DMS53 treated with DMSO at 0.1 percent for 48 hours (cell line): ENCODE results near the gene SH3RF2.

Source experiments
- DNase-seq: peaks from one replicate; lab custom pipeline; 2025; ENCODE audit not compliant: unreplicated experiment; lab: John Stamatoyannopoulos, UW

The SH3RF2 gene

GRCh38 chr5:146041180-146041789 lies 104.9 kb downstream of the SH3RF2 start:
- DNase-seq: peak; percentile 10

GRCh38 chr5:146042628-146043279 lies 106.4 kb downstream of the SH3RF2 start:
- no peak for DNase-seq

- peak; percentile 3 for DNase-seq
Observed at GRCh38 chr5:146043722-146044121, 107.3 kb downstream of the SH3RF2 start.

DNA sequence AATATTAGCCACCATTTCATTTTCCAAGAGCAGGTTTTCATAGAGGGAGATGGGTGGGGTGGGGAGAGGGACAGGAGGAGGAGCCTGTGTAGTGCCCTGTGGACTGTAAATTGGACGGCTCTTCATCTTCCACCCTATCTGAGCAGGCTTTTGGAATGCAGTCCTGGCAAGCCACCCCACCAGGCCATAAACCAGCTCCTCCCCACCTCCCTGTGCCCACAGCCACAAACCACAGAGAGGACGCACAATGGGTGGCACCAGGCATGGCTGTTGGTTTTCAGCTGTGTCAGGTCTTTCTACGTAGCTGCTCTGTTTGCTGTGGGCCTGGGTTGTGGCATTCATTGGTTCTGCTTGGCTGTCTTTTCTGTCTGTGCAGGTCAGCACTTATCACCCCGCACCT lies 111.0 kb downstream of the SH3RF2 start:
- no peak for DNase-seq

DNA sequence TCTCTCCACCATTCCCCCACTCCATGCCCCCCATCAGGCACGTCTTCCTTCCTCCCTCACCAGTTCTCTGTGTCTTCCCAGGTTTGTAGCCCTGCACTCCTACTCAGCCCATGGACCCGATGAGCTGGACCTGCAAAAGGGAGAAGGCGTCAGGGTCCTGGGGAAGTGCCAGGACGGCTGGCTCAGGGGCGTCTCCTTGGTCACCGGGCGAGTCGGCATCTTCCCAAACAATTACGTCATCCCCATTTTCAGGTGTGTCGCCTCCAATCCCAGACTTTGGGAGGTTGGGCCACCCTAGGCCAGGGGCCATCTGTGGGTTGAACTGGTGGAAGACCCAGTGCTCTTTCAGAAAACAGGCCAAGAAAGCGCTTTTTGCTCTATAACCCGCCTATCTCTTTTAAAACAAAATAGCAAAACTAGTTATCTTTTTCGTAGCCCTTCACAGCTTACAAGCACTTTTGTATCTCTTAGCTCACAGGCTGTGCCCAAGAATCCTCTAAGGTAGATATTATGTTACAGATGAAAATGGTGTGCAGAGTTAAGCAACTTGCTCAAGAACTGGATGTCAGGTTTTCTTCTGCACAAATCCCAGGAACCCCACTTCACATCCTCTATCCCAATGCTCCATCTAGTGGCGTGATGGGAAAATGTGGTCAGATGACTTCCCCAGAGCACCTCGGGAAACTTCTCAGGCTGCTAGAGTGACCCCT lies 112.8 kb downstream of the SH3RF2 start:
- DNase-seq: peak; percentile 82

- no peak for DNase-seq
Observed at GRCh38 chr5:146049704-146050026, 113.3 kb downstream of the SH3RF2 start.

- no peak for DNase-seq
Observed at GRCh38 chr5:146050086-146050485, 113.7 kb downstream of the SH3RF2 start.

DNA sequence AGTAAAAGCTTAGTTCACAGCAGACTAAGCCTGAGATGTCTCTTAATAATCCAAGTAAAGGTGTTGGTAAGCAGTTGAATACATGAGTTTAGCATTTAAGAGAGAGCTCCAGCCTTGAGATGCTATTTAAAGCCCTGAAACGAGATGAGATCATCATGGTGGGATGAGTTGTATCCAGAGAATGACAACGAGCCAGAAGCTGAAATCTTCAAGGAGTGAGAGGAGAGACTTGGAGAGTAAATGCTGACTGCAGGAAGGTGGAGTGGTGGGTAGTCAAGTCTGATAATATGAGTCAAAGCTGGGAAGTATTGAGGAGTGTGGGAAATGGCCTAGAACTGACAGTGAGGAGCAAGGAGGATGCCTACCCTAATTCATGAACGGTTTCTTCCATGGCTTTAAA lies 115.3 kb downstream of the SH3RF2 start:
- no peak for DNase-seq

GRCh38 chr5:146052780-146053179 lies 116.4 kb downstream of the SH3RF2 start:
- DNase-seq: no peak

DNA sequence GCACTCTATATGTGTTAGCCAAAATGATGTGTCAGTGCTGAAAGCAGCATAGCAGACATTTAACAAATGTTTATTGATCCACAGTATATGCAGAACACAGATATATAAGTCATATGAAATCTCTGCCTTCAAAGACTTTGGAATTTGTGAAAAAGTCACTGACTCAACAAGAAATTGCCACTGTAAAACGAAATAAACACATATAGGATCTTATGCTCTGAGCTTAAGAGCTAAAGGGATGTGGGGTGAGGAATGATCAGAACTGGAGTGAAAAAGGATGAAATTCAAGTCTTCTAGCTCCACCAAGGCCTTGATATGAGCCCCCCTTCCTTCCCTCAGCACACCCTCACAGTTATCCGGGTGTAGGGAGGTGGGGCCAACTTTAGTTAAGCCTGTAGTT lies 119.1 kb downstream of the SH3RF2 start:
- DNase-seq: no peak

DNA sequence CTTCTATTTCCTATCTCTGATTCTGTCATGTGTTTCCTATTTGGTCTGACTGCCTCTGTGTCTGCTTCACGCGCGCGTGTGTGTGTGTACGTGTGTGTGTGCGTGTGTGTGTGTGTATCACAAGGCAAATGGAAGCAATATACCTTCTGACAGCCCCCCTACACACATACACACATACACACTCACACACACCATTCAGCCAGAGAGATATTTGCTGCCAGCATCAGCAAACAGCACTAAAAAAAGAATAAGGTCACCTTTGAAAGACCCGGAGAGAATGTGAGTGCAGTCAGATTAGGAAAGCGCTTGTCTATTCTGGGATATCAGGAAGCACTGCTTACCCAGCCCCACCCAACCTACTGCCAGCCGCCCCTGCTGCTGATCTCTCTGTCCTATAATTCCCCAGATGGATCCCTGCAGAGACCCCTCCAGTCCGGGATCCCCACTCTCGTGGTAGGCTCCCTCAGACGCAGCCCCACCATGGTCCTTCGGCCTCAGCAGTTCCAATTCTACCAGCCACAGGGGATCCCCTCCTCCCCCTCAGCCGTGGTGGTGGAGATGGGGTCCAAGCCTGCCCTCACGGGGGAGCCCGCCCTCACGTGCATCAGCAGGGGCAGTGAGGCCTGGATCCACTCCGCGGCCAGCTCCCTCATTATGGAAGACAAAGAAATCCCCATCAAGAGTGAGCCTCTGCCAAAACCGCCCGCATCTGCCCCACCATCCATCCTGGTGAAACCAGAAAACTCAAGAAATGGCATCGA lies 123.3 kb downstream of the SH3RF2 start:
- no peak for DNase-seq

GRCh38 chr5:146060221-146060585 lies 123.8 kb downstream of the SH3RF2 start:
- no peak for DNase-seq

DNA sequence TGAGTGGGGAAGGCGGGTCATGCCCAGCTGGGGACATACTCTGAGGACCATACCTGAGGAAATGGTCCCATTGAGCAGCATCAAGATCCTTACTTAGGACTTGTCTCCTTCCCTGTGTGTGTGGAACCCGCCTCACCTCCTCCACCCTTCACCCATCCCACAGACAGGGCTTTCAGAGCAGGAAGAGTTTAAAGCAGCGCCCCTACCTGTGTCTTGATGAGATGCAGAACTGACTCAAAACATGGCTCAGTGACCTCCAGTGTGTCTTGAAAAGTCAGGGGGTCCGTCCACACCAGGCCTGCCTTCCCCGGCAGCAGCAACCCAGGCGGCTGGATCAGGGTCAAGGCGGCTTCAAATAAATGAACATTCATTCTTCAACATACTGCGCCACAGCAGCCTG lies 130.6 kb downstream of the SH3RF2 start:
- no peak for DNase-seq

DNA sequence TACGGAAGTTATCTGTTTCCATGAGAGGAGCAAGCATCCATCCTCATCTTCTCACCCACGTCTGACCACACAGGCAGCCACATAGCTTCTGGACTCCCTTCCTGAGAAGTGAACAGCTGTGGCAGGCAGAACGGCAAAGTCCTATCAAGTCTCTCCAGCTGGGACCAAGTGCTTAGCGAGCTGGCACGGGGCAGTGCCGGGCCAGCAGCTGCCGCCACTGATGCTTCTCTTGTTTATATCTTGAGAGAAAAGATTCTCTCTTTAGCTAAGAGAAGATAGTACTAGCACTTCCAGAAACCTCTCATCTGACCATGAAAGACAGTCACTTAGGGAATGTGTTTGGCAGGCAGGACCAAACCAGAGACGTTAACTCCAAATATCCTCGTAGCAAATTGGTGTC lies 131.8 kb downstream of the SH3RF2 start:
- DNase-seq: no peak

- no peak for DNase-seq
Observed at GRCh38 chr5:146068977-146069779, 132.8 kb downstream of the SH3RF2 start.

- no peak for DNase-seq
Observed at GRCh38 chr5:146069780-146070099, 133.4 kb downstream of the SH3RF2 start.

GRCh38 chr5:146070746-146071145 lies 134.4 kb downstream of the SH3RF2 start:
- no peak for DNase-seq

GRCh38 chr5:146071171-146071570 lies 134.8 kb downstream of the SH3RF2 start:
- no peak for DNase-seq

DNA sequence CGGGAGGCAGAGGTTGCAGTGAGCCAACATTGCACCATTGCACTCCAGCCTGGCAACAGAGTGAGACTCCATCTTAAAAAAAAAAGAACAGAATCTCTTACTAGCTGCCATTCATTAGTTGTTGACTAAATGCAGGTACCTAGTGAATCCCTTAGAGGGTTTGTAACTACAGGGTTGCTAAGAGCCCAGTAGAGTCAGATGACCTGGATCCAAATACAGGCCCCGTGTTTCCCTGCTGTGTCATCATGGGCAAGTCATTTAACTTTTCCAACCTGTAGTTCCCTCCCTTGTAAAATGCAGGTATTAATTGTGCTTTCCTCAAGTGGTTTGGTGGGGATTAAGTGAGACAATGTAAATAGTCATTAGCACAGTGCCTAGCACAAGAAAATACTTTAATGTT lies 136.2 kb downstream of the SH3RF2 start:
- no peak for DNase-seq

DNA sequence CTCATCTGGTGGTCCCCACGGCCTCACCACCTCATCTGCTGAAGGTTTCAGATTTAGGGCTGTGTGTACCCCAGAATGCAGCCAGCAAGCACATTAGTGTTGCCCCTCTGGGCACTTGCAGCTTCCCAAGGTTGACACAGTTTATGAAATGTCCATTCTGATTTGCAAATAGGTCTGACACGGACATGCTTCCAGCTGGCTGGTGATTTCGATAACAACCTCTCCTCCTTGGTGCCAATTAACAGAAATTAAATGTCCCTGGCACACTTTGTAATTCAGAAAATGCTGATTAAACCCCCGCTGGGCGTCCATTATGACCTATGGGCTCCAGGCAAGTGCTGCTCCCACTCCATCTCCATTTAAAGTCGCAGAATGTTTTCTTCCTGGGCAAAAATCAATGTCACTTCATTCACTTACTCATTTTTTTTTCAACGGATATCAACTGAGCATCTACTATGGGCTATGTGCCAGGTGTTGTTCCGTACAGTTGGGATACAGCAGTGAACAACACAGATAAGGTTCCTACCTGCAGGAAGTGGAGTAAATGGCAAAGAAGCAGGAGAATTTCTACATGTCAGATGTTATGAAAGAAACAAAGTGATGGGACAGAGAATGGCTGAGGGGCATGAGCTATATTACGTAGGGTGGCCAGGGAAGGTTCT lies 137.0 kb downstream of the SH3RF2 start:
- DNase-seq: no peak

DNA sequence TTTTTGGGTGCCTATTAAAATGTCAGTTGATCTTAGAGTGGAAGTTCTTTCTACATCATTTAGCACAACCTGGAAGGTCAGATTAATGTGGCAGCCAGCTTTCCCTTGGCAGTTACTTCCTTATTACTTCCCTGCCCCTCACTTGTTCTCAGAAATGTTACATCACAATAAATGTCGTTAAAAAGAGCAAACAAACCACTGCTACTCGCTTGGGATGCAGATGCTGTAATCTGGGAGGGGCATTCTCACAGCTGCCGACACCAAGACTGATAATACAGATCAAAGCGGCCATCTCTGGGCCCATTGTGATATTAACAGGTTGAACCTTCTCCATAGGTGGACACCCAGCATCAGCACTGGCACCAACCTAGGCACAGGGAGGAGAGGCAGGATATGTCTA lies 139.7 kb downstream of the SH3RF2 start:
- DNase-seq: no peak
